HAP-1 (cell line): Measurements from ENCODE around the gene SLIT3.

Experiments
- DNase-seq, 2 experiments: peaks; one replicate each; pipeline ENCODE4 v3.0.0-alpha.2; 2016 to 2020; ENCODE audit warnings: low spot score in 2 of 2
- H3K27me3 ChIP-seq: fragments of 250-450 bp; sonication (Bioruptor Pico); 2 replicates; pipeline ENCODE4 v1.5.1; 2020; ENCODE audit warnings: low read depth, mild to moderate bottlenecking, moderate library complexity
- H3K36me3 ChIP-seq: fragments of 250-450 bp; sonication (Bioruptor Pico); replicated peaks from 2 replicates; pipeline ENCODE4 v1.5.1; 2020; ENCODE audit warnings: mild to moderate bottlenecking
- H3K4me1 ChIP-seq: fragments of 250-450 bp; sonication (Bioruptor Pico); 2 replicates; pipeline ENCODE4 v1.5.1; 2020; ENCODE audit warnings: mild to moderate bottlenecking
- H3K4me3 ChIP-seq: fragments of 250-450 bp; sonication (Bioruptor Pico); 2 replicates; pipeline ENCODE4 v1.5.1; 2020; ENCODE audit warnings: mild to moderate bottlenecking, moderate library complexity
- H3K9me3 ChIP-seq: fragments of 250-450 bp; sonication (Bioruptor Pico); 2 replicates; pipeline ENCODE4 v1.5.1; 2020; ENCODE audit warnings: mild to moderate bottlenecking, moderate library complexity
- in situ Hi-C: fragments of 300-500 bp; cut with MboI; formaldehyde crosslinking; loops from 3 replicates; pipeline ENCODE4 v1.14.3; 2020; ENCODE audit warnings: low sequenced_read_pairs, inconsistent platforms, mixed read lengths

The SLIT3 gene

DNA sequence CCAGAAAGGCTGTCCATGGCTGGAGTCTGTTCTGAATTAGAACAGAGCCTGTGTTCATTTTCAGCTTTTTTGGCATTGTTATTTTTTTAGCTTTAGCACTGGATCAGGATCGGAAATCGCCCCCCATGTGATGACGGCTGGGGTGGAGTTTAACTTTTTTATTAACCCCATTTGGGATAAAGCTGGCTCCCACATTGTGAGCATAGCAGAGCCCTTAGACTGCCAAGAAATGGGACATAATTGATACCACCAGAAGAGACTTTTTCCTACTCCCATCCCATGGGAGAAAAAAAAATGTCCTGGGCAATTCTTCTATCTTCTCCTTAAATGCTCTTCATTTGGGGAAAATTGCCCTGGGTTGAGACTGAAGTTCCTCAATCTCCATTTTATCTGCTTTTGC, 52.4 kb downstream of the SLIT3 start:
- in situ Hi-C loops = no loop called here
- H3K4me1 ChIP-seq = no peaks in the 10 kb centered on the region
- no peaks in the 10 kb centered on the region for H3K27me3 ChIP-seq
- H3K9me3 ChIP-seq = no peaks in the 10 kb centered on the region
- no peak overlapping the region for H3K4me3 ChIP-seq
- no peaks in the 10 kb centered on the region for H3K36me3 ChIP-seq
- no peak for DNase-seq

DNA sequence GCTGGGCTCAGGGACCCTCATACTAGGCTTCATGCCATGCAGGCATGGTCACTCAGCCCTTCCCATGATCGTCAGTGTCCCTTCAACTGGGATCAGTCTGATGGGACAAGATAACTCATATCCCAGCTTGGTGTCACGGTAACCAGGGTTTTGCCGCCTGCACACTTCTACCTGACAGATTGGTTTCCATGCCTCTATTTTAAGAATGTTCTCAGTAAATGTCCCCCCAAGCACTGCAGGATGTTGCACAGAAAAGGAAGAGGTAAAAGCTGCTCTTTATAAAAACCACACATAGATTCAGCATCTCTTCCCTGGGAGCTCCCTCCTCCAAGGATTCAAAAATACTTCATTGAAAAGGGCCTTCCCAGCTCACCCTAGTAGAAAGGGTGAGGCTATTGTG, 56.1 kb downstream of the SLIT3 start:
- H3K36me3 ChIP-seq = no peaks in the 10 kb centered on the region
- in situ Hi-C loops = no loop called here
- H3K27me3 ChIP-seq = no peaks in the 10 kb centered on the region
- H3K4me1 ChIP-seq = no peaks in the 10 kb centered on the region
- H3K4me3 ChIP-seq = no peak overlapping the region
- 0 out of 2 replicates have a peak, but pooled peaks cover under 1% of the 10 kb centered on the region for H3K9me3 ChIP-seq
- DNase-seq = no peak

DNA sequence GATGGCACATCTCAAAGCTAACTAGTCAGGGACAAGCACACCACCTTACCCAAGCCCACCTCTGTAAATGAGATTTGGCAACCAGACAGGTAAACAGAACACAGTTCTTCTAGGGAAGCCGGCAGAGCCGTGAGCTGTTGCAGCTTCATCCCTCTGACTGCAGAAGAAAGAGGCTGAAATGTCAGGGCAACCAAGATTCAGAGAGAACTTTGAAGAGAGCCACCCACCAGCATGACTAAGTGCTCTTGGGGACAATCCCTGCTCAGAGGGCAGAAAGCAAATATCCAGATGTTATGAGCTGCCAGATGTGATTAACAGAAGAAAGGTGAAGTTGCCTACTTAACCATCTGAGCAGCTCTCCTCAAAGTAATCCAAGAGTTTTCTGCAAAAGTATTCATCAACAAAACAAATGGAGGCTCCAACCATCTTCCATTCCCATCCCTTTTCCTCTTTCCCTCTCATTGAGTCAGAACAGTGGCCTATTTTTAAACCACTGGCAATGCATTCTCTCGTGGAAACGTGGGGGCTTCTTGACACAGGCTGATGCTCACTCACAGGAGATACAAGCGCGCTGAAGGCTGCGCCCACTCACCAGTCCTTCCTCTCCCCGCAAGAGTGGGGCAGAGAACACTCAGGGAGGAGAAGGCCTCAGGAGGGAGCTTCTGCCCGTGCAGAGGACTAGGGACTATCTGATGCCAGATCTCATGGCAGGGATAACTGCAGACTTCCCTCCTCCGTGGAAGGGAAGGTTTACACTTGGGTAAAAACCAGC, 57.1 kb downstream of the SLIT3 start:
- H3K4me1 ChIP-seq = no peaks in the 10 kb centered on the region
- H3K27me3 ChIP-seq = no peaks in the 10 kb centered on the region
- no peak overlapping the region for H3K4me3 ChIP-seq
- no peak for DNase-seq
- H3K9me3 ChIP-seq = 0 out of 2 replicates have a peak, but pooled peaks cover 2% of the 10 kb centered on the region
- no peaks in the 10 kb centered on the region for H3K36me3 ChIP-seq
- in situ Hi-C loops = no loop called here

DNA sequence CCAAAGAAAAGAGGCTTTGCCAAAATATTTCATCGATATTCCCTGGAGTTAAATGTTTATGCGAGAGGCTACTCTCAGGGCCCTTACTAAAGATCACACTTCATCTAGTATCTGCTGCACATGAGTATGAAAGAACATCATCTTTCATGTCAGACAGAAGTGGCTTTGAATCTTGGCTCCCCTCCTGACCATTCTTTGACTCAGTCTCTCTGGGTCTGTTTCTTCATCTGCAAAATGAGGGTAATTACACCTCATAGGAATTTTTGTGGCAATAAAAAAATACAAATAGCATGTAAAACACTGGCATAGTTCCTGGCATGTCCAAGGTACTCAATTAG, 58.1 kb downstream of the SLIT3 start:
- in situ Hi-C loops = no loop called here
- no peak for DNase-seq
- no peaks in the 10 kb centered on the region for H3K36me3 ChIP-seq

DNA sequence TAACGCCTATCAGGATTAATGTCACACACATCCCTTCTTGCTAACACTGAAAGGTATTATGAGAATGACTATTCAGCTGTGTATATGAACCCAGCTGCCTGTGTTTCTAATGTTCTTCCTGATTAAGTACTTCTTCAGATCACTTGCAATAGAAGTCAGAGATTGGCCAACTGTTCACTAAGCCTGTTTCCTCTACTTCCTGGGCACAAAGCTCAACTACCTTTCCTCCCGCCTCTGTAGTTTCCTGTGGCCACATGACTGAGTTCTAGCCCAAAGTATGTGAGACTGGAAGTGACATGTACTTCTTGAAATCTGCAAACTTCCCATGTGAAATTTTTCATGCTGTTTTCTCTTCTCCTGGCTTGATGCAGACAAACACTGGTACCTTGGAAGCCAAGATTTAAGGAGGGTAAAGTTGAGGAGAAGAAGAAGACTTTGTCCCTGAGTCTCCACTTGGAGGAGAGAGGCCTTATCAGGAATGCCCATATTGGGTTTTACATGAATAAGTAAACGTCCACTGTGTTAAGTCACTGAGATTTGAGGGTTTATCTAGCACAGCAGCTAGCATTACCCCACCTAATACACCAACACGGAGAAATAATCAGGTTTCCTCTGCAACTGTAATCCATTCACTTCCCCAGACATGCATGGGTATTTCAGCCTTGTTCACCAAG, 58.6 kb downstream of the SLIT3 start:
- no peak for DNase-seq
- in situ Hi-C loops = no loop called here

More for the DNA sequence above, 58.1 kb downstream of the SLIT3 start:
- Histone ChIP-seq H3K9me3 (0 out of 2 replicates have a peak, but pooled peaks cover 2% of the 10 kb centered on the region), H3K4me3 (no peak overlapping the region), H3K27me3 (no peaks in the 10 kb centered on the region), H3K4me1 (no peaks in the 10 kb centered on the region)

DNA sequence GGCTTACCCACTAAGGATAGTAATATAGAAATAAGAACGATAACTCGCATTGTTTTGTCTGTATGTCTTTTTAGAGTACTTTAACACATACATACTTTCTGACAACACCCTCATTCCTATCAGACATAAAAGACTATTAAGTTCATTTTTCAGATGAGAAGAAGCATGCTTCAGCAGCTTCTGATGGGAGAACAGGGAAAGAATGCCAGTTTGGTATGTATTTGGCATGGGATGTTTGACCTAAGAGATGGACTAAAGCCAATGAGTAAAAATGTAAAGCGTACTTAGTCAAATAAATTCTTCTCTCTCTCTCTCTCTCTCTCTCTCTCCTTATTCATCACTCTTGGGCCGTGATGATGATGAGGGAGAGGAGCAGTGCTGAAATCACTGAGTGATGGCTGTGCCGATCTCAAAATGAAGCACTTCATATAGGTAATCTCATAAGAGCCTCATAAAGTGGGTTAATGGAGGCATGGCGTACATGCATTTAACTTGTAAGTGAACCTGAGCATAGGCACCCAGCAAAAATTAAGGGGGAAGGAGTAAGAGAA, 71.5 kb downstream of the SLIT3 start:
- DNase-seq = no peak
- Histone ChIP-seq H3K9me3 (no peaks in the 10 kb centered on the region), H3K4me3 (no peak overlapping the region), H3K27me3 (peaks cover 6% of the 10 kb centered on the region), H3K4me1 (no peaks in the 10 kb centered on the region), H3K36me3 (no peaks in the 10 kb centered on the region)
- in situ Hi-C loops = no loop called here

More for the DNA sequence above, 58.6 kb downstream of the SLIT3 start:
- H3K36me3 ChIP-seq = no peaks in the 10 kb centered on the region
- H3K4me3 ChIP-seq = no peak overlapping the region
- no peaks in the 10 kb centered on the region for H3K27me3 ChIP-seq
- H3K4me1 ChIP-seq = no peaks in the 10 kb centered on the region
- 0 out of 2 replicates have a peak, but pooled peaks cover 2% of the 10 kb centered on the region for H3K9me3 ChIP-seq

DNA sequence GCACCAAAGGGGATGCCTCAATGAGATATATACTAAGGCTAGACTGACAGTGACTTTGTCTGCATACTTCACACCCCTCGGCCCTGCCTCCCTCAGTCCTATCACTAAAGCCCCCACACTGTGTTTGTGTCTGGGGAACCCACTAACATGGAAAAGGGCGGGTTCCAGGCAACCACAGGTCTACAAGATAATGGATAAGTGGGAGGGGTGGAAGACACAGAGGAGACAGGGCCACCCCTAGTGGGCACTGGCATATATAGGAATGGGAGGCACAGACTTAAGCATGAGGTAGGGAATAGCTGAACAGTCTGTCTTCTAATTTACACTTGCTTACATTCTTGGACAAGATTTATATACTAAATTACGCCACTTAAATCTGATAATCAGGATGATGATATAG, 74.0 kb downstream of the SLIT3 start:
- no peak for DNase-seq
- in situ Hi-C loops = no loop called here
- Histone ChIP-seq H3K4me1 (no peaks in the 10 kb centered on the region), H3K9me3 (no peaks in the 10 kb centered on the region), H3K27me3 (peaks cover 6% of the 10 kb centered on the region), H3K36me3 (no peaks in the 10 kb centered on the region), H3K4me3 (no peak overlapping the region)

DNA sequence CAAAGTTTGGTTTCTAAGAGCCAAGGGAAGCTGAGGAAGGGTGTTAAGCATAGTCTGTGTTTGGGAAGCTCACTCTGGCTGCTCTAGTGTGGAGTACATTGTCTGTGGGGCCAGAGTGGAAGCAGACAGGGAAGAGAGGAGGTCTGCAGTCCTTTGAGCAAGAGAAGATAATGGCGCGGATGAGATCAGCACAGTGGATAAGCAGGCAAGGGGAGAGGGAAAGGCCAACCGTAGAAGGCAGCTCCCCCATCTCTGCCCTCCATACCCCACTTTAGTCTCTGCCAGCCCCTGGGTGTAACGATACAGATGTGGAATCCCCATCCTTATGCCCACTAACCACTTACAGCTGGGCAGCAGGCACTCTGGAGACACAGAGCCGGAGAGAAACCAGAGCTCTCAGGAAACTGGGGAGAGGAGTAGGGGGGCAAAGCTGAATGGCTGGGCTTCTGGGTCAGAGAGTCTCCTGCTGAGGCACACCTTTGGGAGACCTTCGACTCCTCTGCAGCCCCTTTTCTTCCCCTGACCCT, 75.0 kb downstream of the SLIT3 start:
- in situ Hi-C loops = no loop called here
- DNase-seq = no peak
- Histone ChIP-seq H3K9me3 (no peaks in the 10 kb centered on the region), H3K4me3 (no peak overlapping the region), H3K36me3 (no peaks in the 10 kb centered on the region), H3K27me3 (peaks cover 6% of the 10 kb centered on the region), H3K4me1 (no peaks in the 10 kb centered on the region)

DNA sequence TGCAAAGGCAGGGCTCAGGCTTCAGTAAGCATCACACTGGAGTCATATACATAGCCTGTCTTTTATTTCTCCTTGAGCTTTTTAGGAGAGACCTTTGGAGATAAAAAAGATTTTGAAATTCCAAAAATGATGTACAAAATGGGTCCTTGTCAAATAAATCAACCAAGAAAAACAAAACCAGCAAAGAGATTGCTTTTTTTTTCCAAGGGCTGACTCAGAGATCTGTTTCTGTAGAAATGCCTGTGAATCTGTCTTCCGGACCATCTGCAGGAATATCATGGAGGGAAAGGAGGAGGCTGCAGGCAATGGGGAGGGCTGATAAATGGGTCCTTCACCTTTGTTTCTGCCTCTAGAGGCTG, 77.4 kb downstream of the SLIT3 start:
- in situ Hi-C loops = no loop called here
- no peak overlapping the region for H3K4me3 ChIP-seq
- no peaks in the 10 kb centered on the region for H3K4me1 ChIP-seq
- no peaks in the 10 kb centered on the region for H3K27me3 ChIP-seq
- no peak for DNase-seq
- H3K36me3 ChIP-seq = no peaks in the 10 kb centered on the region
- no peaks in the 10 kb centered on the region for H3K9me3 ChIP-seq

DNA sequence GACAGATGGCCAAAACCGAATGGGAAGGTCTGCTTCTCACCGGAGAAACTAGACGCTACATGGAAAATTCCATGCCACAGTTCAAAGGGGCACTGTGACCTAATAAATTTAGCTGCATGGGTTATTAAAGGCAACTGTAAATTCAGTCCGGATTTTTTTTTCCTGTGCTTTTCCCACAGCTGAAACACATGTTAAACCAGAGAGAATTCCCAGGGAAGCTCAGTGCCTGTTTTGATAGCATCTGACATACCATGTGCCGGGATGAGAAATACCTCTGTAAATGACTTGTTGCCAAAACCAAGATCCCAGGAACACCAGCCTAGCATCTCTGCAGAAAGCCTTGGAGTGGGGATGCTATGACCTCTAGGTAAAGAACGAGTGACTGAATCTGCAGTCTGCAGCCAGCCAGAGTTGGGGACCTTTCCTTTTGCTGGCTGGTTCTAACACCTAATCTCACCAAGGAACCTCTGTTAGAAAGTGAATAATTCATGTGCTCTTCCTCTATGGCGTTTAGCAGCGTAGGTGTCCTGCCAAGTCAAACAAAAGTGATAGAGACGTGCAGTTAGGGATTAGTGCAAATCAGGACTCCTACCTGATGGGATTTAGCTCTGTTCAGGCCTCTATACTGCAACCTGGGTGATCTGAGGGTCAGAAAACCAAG, 77.9 kb downstream of the SLIT3 start:
- in situ Hi-C loops = no loop called here

DNA sequence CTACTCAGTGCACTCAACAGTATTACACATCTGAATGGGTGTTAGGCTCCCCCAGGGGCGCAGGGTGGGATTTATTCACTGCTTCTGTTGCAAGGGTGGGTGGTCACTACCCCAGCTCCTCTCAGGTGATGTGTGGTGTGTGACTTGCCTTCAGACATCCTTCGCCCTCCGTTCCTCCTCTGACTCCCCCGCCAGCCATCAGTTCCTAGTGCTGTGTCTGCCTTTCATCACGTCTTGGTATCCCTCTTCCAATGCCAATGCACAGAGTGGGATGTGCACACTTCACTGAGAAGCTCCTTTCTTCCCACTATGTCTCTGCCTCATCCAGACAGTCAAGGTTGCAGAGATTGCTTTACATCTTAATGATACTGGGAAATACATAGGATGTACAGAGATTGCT, 79.4 kb downstream of the SLIT3 start:
- no peak for DNase-seq
- Histone ChIP-seq H3K4me3 (no peak overlapping the region), H3K4me1 (no peaks in the 10 kb centered on the region), H3K27me3 (no peaks in the 10 kb centered on the region), H3K9me3 (no peaks in the 10 kb centered on the region), H3K36me3 (no peaks in the 10 kb centered on the region)
- in situ Hi-C loops = no loop called here

More for the DNA sequence above, 77.9 kb downstream of the SLIT3 start:
- DNase-seq = no peak
- Histone ChIP-seq H3K27me3 (no peaks in the 10 kb centered on the region), H3K4me1 (no peaks in the 10 kb centered on the region), H3K4me3 (no peak overlapping the region), H3K36me3 (no peaks in the 10 kb centered on the region), H3K9me3 (no peaks in the 10 kb centered on the region)

DNA sequence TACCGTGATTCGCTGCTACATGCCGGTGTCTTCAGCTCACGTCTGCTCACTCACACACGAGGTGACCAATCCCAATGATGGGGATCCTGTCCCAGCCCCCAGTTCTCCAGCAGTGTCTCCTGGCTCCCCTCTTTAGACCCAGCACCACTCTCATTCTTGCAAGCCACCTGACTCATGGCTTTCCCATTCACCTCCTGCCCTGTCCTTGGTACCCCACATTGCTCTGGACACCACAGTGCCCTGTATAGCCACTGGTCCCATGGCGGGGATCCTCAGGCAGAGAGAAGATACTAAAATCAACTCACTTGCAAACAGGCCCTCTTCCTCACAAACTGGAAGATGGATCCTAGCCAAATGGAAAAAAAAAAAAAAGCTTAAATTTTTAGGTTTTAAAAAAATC, 81.0 kb downstream of the SLIT3 start:
- H3K4me3 ChIP-seq = no peak overlapping the region
- in situ Hi-C loops = no loop called here
- no peak for DNase-seq
- no peaks in the 10 kb centered on the region for H3K4me1 ChIP-seq
- no peaks in the 10 kb centered on the region for H3K27me3 ChIP-seq
- no peaks in the 10 kb centered on the region for H3K36me3 ChIP-seq
- H3K9me3 ChIP-seq = no peaks in the 10 kb centered on the region

DNA sequence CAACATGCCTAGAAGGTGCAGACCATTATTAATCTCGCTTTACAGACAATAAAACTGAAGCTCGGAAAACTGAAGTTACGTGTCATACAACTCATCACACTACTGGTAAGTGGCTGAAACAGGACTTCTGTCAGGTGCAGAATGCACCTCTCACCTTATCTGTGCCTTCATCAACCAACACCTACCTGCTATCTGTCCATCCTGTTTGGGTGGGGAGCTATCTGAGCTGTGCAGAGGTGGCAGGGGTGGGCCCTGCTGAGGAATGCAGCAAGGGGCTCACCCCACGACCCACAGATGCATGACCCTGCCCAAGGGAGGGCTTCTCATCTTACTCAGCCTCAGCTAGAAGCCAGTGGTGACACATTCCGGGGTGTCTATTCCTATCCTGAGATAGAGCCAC, 81.6 kb downstream of the SLIT3 start:
- Histone ChIP-seq H3K36me3 (no peaks in the 10 kb centered on the region), H3K4me1 (no peaks in the 10 kb centered on the region), H3K4me3 (no peak overlapping the region), H3K27me3 (no peaks in the 10 kb centered on the region), H3K9me3 (no peaks in the 10 kb centered on the region)
- DNase-seq = no peak
- in situ Hi-C loops = no loop called here

DNA sequence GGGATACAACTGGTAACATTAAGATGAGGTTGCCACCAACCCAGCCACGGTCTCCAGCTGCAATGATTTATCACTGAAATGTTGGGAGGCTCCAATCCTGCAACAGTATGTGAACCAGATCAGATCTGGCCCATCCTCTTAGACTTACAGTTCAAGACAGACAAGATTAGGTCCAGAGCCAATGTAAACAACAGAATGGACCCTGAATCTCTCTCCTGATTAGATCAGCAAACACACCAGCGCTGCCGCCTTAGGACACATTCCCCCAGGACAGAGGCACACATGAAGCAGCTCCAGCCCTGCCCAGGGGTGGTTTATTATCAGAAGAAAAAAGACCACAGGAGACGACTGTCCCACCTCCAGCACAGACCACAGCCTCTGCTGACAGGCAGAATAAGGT, 82.1 kb downstream of the SLIT3 start:
- in situ Hi-C loops = no loop called here
- no peak overlapping the region for H3K4me3 ChIP-seq
- H3K27me3 ChIP-seq = no peaks in the 10 kb centered on the region
- H3K4me1 ChIP-seq = no peaks in the 10 kb centered on the region
- no peaks in the 10 kb centered on the region for H3K36me3 ChIP-seq
- no peak for DNase-seq
- no peaks in the 10 kb centered on the region for H3K9me3 ChIP-seq
